OCI-LY7 (cell line): ENCODE results near the gene PLEKHA6. TPM values are rescaled to one million over a fixed set of nuclear protein-coding genes. Genes with fewer than 3 reads are reported as not detected.

Experiments used
- BruUV-seq: library from RNA; stranded (reverse); fragments of 400-500 nt; replicated peaks from 2 replicates; lab custom pipeline; 2021; lab: Mats Ljungman, UMichigan
- CTCF ChIA-PET: fragments of 300-600 bp; sonication (Branson Sonifier 250); formaldehyde crosslinking; loops from one replicate; lab custom pipeline; 2022; ENCODE audit warnings: antibody characterized with exemption; ENCODE audit not compliant: unreplicated experiment; lab: Charles Lee
- POLR2A ChIA-PET: fragments of 300-600 bp; sonication (Branson Sonifier 250); formaldehyde crosslinking; loops from one replicate; lab custom pipeline; 2022; ENCODE audit warnings: antibody characterized with exemption; lab: Charles Lee
- DNase-seq: peaks from one replicate; pipeline ENCODE4 v3.0.0-alpha.2; 2015; ENCODE audit warnings: low spot score
- H2AFZ ChIP-seq: fragments of 200-600 bp; sonication (generic), shearing (Covaris generic); 2 replicates; pipeline ENCODE4 v1.6.1; 2014; ENCODE audit warnings: mild to moderate bottlenecking, antibody characterized with exemption, low read length, moderate library complexity
- H3K27ac ChIP-seq: fragments of 200-600 bp; sonication (generic); 2 replicates; pipeline ENCODE4 v1.5.1; 2014; ENCODE audit warnings: mixed run types, low read depth, mild to moderate bottlenecking, moderate library complexity, low read length, inconsistent platforms; ENCODE audit not compliant: poor library complexity, severe bottlenecking
- H3K36me3 ChIP-seq: fragments of 200-600 bp; sonication (generic); 2 replicates; pipeline ENCODE4 v1.6.1; 2014; ENCODE audit warnings: mild to moderate bottlenecking, antibody characterized with exemption, low read length, moderate library complexity, mixed read lengths; ENCODE audit not compliant: insufficient read depth
- H3K4me1 ChIP-seq: fragments of 200-600 bp; sonication (generic); 2 replicates; pipeline ENCODE4 v1.5.1; 2014; ENCODE audit warnings: mild to moderate bottlenecking, low read length; ENCODE audit not compliant: insufficient read depth, poor library complexity, severe bottlenecking
- H3K4me2 ChIP-seq: fragments of 200-600 bp; sonication (generic); 2 replicates; pipeline ENCODE4 v1.6.1; 2014; ENCODE audit warnings: mild to moderate bottlenecking, low read length
- H3K4me3 ChIP-seq: fragments of 200-600 bp; sonication (generic); 2 replicates; pipeline ENCODE4 v1.5.1; 2014; ENCODE audit warnings: mild to moderate bottlenecking, low read depth, low read length; ENCODE audit not compliant: poor library complexity, severe bottlenecking
- H3K79me2 ChIP-seq: fragments of 200-600 bp; sonication (generic); 2 replicates; pipeline ENCODE4 v1.6.1; 2016; ENCODE audit warnings: low read depth, mild to moderate bottlenecking, low read length, moderate library complexity, mixed read lengths; ENCODE audit not compliant: insufficient read depth
- H3K9me2 ChIP-seq: fragments of 200-600 bp; sonication (generic); 2 replicates; pipeline ENCODE4 v1.6.1; 2016; ENCODE audit warnings: mild to moderate bottlenecking, low read length, mixed read lengths; ENCODE audit not compliant: insufficient read depth
- H3K9me3 ChIP-seq: fragments of 200-600 bp; sonication (generic); 2 replicates; pipeline ENCODE4 v1.6.1; 2014; ENCODE audit warnings: mild to moderate bottlenecking, mixed run types, low read length, mixed read lengths
- H4K20me1 ChIP-seq: fragments of 200-600 bp; sonication (generic); 2 replicates; pipeline ENCODE4 v1.6.1; 2014; ENCODE audit warnings: mild to moderate bottlenecking, antibody characterized with exemption, low read length, moderate library complexity, mixed read lengths; ENCODE audit not compliant: insufficient read depth
- CTCF ChIP-seq: fragments of 200-600 bp; sonication (generic); conservative IDR thresholded peaks from 2 replicates; pipeline ENCODE4 v1.5.1; 2014; ENCODE audit warnings: mild to moderate bottlenecking, antibody characterized with exemption, low read length, moderate library complexity, mixed read lengths
- EZH2phosphoT487 ChIP-seq: fragments of 200-600 bp; sonication (generic); IDR thresholded peaks from 2 replicates; pipeline ENCODE4 v1.6.1; 2018; ENCODE audit warnings: low read depth, borderline replicate concordance, mild to moderate bottlenecking, mixed run types, antibody characterized with exemption, low read length, moderate library complexity, mixed read lengths
- intact Hi-C: fragments of 100-400 bp; cut with micrococcal nuclease; formaldehyde crosslinking; loops from one replicate; pipeline ENCODE4 v1.10.0; 2022; ENCODE audit not compliant: unreplicated experiment
- total RNA-seq, 2 experiments: library from RNA; depleted of rRNA in 1 of 2; stranded (reverse); fragments of >200 nt in 1 of 2; shearing (Covaris generic) in 1 of 2; gene quantifications; 2 replicates each; pipeline ENCODE4 v1.2.3, GENCODE V29; 2014 to 2022

PLEKHA6 gene
- total RNA-seq, 2 experiments from 2014 or later = not detected

GRCh38 chr1:204225841-204226735 is 133.6 kb downstream of the PLEKHA6 start:
- Histone ChIP-seq H3K4me3 (no peak overlapping the region), H3K36me3 (no peaks in the 10 kb centered on the region), H2AFZ (no peak overlapping the region), H3K79me2 (no peaks in the 10 kb centered on the region), H3K4me1 (no peaks in the 10 kb centered on the region), H3K4me2 (no peak overlapping the region), H3K9me3 (no peaks in the 10 kb centered on the region), H4K20me1 (no peaks in the 10 kb centered on the region), H3K27ac (no peak overlapping the region), H3K9me2 (no peaks in the 10 kb centered on the region)
- no peak for DNase-seq
- no TSS peak for BruUV-seq
- TF ChIP-seq EZH2phosphoT487 (no peak), CTCF (no peak)
- CTCF ChIA-PET = interaction anchor here (0.6 kb wide), 1 partner anchor 32 kb away, joined by 4 read pairs; no protein-coding TSS in a partner anchor
- POLR2A ChIA-PET = no interaction called here
- intact Hi-C loops = no loop called here

- CTCF ChIA-PET = no interaction called here
Measured at GRCh38 chr1:204224655-204225054, 135.1 kb downstream of the PLEKHA6 start.

More at GRCh38 chr1:204224655-204225054, 135.1 kb downstream of the PLEKHA6 start:
- Histone ChIP-seq H3K9me2 (no peaks in the 10 kb centered on the region), H3K4me2 (no peak overlapping the region), H3K4me1 (no peaks in the 10 kb centered on the region), H2AFZ (no peak overlapping the region), H3K9me3 (no peaks in the 10 kb centered on the region), H3K4me3 (no peak overlapping the region), H3K79me2 (no peaks in the 10 kb centered on the region), H4K20me1 (no peaks in the 10 kb centered on the region), H3K27ac (no peak overlapping the region), H3K36me3 (no peaks in the 10 kb centered on the region)
- TF ChIP-seq EZH2phosphoT487 (no peak), CTCF (no peak)
- DNase-seq = no peak
- POLR2A ChIA-PET = no interaction called here
- intact Hi-C loops = no loop called here
- BruUV-seq = no TSS peak
